Caco-2 (cell line): ENCODE results near the gene LDB2. TPM values are rescaled to one million over a fixed set of nuclear protein-coding genes. Genes with fewer than 3 reads are reported as not detected.

Experiments used
- BruUV-seq: library from RNA; stranded (reverse); fragments of 400-500 nt; replicated peaks from 2 replicates; lab custom pipeline; 2021; lab: Mats Ljungman, UMichigan
- CTCF ChIA-PET: fragments of 300-600 bp; sonication (Branson Sonifier 250); formaldehyde crosslinking; loops from one replicate; lab custom pipeline; 2022; ENCODE audit warnings: antibody characterized with exemption; lab: Charles Lee
- POLR2A ChIA-PET: fragments of 300-600 bp; sonication (Branson Sonifier 250); formaldehyde crosslinking; loops from one replicate; lab custom pipeline; 2022; ENCODE audit warnings: antibody characterized with exemption; lab: Charles Lee
- DNase-seq, 2 experiments: peaks; one replicate each; pipeline versions ENCODE4 v3.0.0 to v3.0.0-alpha.2; 2020 to 2022
- H3K27me3 ChIP-seq: replicated peaks from 2 replicates; pipeline ENCODE4 v1.6.0; 2011; ENCODE audit warnings: low read length; ENCODE audit not compliant: control insufficient read depth, insufficient read depth
- H3K36me3 ChIP-seq: 2 replicates; pipeline ENCODE4 v1.5.1; 2011; ENCODE audit warnings: low read length; ENCODE audit not compliant: control insufficient read depth, insufficient read depth
- H3K4me1 ChIP-seq: fragments of 250-450 bp; sonication (Bioruptor Pico); 2 replicates; pipeline ENCODE4 v1.5.1; 2020; ENCODE audit warnings: mild to moderate bottlenecking
- H3K4me3 ChIP-seq: 2 replicates; pipeline ENCODE4 v1.5.1; 2011; ENCODE audit warnings: low read depth, mild to moderate bottlenecking, control low read depth, low read length
- H3K9me3 ChIP-seq: fragments of 250-450 bp; sonication (Bioruptor Pico); 2 replicates; pipeline ENCODE4 v1.5.1; 2020; ENCODE audit warnings: mild to moderate bottlenecking, moderate library complexity
- H3K27ac Mint-ChIP-seq: one replicate; pipeline ENCODE4 v1.8.0; 2022; ENCODE audit warnings: mixed read lengths; ENCODE audit not compliant: unreplicated experiment
- H3K27me3 Mint-ChIP-seq: one replicate; pipeline ENCODE4 v1.8.0; 2022; ENCODE audit warnings: mixed read lengths; ENCODE audit not compliant: insufficient read depth, unreplicated experiment
- H3K36me3 Mint-ChIP-seq: one replicate; pipeline ENCODE4 v1.8.0; 2022; ENCODE audit warnings: mild to moderate bottlenecking, mixed read lengths; ENCODE audit not compliant: insufficient read depth, unreplicated experiment
- H3K4me1 Mint-ChIP-seq: one replicate; pipeline ENCODE4 v1.8.0; 2022; ENCODE audit warnings: low read depth, mixed read lengths; ENCODE audit not compliant: unreplicated experiment
- H3K4me3 Mint-ChIP-seq: one replicate; pipeline ENCODE4 v1.8.0; 2022; ENCODE audit warnings: mild to moderate bottlenecking, moderate library complexity, mixed read lengths; ENCODE audit not compliant: unreplicated experiment
- H3K9me3 Mint-ChIP-seq: one replicate; pipeline ENCODE4 v1.8.0; 2022; ENCODE audit warnings: mixed read lengths; ENCODE audit not compliant: unreplicated experiment
- intact Hi-C: fragments of 100-400 bp; cut with micrococcal nuclease; formaldehyde crosslinking; loops from one replicate; pipeline ENCODE4 v1.10.0; 2022; ENCODE audit not compliant: unreplicated experiment
- total RNA-seq: library from RNA; stranded (reverse); gene quantifications from 2 replicates; pipeline ENCODE4 v1.2.3, GENCODE V29; 2022
- TF ChIP-seq, protein P1 (sequence below), 2 experiments: fragments of 200-600 bp in 1 of 2; IDR thresholded peaks; 1 replicate in 1 of 2; 2 replicates in 1 of 2; pipeline versions ENCODE4 v1.5.1 to v1.8.0; 2011 to 2022; ENCODE audit warnings: antibody characterized with exemption in 1 of 2, control low read depth in 1 of 2, inconsistent platforms in 1 of 2, low read depth in 1 of 2, low read length in 1 of 2, mild to moderate bottlenecking in 1 of 2, moderate library complexity in 1 of 2; ENCODE audit not compliant: insufficient read depth in 1 of 2, severe bottlenecking in 1 of 2, unreplicated experiment in 1 of 2

The LDB2 gene
- total RNA-seq, 1 experiment from 2014 or later, result not detected

DNA sequence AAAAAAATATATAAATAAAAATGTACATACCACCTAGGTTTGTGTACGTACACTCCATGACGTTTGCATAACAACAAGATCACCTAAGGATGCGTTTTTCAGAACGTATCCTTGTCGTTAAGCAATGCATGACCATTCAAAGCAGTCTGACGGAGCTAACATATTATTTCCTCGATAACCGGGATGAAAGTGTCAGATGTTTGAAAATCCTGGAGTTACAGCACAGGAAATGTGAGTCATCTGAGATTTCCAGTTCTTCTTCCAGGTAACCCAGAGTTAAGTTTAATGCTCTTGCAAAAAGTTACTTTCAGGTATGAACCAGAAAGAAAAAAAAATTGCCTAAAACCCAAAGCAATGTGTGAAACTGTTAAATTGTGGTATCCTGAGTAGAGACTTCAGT, 107.9 kb downstream of the LDB2 start:
- Mint-ChIP-seq H3K4me1 (peaks cover 5% of the 10 kb centered on the region), H3K36me3 (no peaks in the 10 kb centered on the region), H3K4me3 (no peak overlapping the region), H3K27me3 (peaks cover 9% of the 10 kb centered on the region), H3K27ac (no peak overlapping the region), H3K9me3 (no peaks in the 10 kb centered on the region)
- H3K9me3 ChIP-seq, result no peaks in the 10 kb centered on the region
- no TSS peak for BruUV-seq
- no peak overlapping the region for H3K4me3 ChIP-seq
- no peaks in the 10 kb centered on the region for H3K36me3 ChIP-seq
- ChIA-PET CTCF (no interaction called here), POLR2A (no interaction called here)
- no peak for DNase-seq
- TF ChIP-seq, protein P1, sequence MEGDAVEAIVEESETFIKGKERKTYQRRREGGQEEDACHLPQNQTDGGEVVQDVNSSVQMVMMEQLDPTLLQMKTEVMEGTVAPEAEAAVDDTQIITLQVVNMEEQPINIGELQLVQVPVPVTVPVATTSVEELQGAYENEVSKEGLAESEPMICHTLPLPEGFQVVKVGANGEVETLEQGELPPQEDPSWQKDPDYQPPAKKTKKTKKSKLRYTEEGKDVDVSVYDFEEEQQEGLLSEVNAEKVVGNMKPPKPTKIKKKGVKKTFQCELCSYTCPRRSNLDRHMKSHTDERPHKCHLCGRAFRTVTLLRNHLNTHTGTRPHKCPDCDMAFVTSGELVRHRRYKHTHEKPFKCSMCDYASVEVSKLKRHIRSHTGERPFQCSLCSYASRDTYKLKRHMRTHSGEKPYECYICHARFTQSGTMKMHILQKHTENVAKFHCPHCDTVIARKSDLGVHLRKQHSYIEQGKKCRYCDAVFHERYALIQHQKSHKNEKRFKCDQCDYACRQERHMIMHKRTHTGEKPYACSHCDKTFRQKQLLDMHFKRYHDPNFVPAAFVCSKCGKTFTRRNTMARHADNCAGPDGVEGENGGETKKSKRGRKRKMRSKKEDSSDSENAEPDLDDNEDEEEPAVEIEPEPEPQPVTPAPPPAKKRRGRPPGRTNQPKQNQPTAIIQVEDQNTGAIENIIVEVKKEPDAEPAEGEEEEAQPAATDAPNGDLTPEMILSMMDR (IDR thresholded peaks at IDR 0.05; ENCODE audit: insufficient read depth in 1 of 2, low read depth in 1 of 2, low read length in 1 of 2, severe bottlenecking in 1 of 2, unreplicated experiment in 1 of 2), result no peak
- no peaks in the 10 kb centered on the region for H3K27me3 ChIP-seq
- H3K4me1 ChIP-seq, result no peaks in the 10 kb centered on the region
- intact Hi-C loops, result no loop called here

DNA sequence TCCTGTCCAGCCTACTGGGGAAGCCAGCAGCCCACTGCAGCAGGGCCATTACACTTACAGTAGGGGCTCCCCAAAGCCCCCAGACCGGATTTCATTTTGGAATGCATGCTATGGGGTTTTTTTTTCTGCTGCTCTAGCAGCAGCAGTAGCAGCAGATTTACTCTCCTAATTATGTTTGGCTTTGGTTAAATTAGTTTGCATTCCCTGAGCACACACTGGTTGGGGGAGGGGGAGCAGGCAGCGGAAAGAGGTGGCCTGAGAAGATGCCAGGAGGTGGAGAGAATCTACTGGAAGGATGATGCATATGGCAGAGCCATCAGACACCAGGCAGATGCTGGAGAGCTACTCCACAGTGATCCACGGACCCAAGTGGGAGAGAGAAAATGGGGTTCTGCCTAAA, 109.6 kb downstream of the LDB2 start:
- H3K4me1 Mint-ChIP-seq, result peaks cover 5% of the 10 kb centered on the region

DNA sequence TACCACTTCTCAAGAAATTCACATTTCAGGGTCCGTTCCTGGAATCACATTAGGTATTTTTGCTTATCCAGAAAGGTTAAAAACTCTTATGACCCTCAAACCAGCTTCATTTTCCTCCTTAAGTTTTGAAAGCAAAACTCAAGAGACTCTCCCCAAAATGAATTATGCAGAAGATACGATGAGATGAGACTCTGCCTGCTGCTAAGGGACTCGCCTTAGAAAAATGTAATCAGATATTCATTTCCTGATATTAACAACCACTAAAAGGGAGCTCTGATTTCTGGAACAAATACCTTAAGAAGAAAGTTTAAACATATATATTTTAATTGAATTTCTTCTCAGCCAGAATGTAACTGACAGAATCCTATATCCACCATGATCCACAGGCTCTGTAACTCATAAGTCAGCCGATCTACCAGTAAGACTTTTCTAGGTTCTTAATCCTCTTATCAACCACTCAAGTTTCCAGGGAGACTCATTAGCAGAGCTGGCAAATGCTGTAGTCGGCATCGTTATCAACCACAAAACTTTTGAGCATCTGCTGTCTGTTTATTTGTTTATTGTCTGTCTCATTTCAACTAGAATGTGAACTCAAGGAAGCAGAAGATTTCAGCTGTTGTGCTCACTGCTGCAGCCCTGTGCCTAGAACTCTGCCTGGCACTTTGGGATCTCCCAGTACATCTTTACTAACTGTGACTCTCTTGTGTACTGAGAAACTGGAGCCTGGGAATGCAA, 112.5 kb downstream of the LDB2 start:
- intact Hi-C loops, result no loop called here
- H3K27ac Mint-ChIP-seq, result no peak overlapping the region
- POLR2A ChIA-PET, result no interaction called here
- peaks cover 8% of the 10 kb centered on the region for H3K27me3 Mint-ChIP-seq
- H3K4me3 Mint-ChIP-seq, result no peak overlapping the region
- TF ChIP-seq, protein P1 (IDR thresholded peaks at IDR 0.05; ENCODE audit: insufficient read depth in 1 of 2, low read depth in 1 of 2, low read length in 1 of 2, severe bottlenecking in 1 of 2, unreplicated experiment in 1 of 2), result no peak
- no peak for DNase-seq
- H3K9me3 Mint-ChIP-seq, result no peaks in the 10 kb centered on the region
- no peak overlapping the region for H3K4me3 ChIP-seq
- peaks cover 5% of the 10 kb centered on the region for H3K4me1 Mint-ChIP-seq
- CTCF ChIA-PET, result no interaction called here
- no peaks in the 10 kb centered on the region for H3K27me3 ChIP-seq
- H3K36me3 ChIP-seq, result no peaks in the 10 kb centered on the region
- H3K4me1 ChIP-seq, result no peaks in the 10 kb centered on the region
- no peaks in the 10 kb centered on the region for H3K36me3 Mint-ChIP-seq
- H3K9me3 ChIP-seq, result no peaks in the 10 kb centered on the region
- no TSS peak for BruUV-seq

More for the DNA sequence above, 109.6 kb downstream of the LDB2 start:
- Histone ChIP-seq H3K9me3 (no peaks in the 10 kb centered on the region), H3K4me3 (no peak overlapping the region), H3K36me3 (no peaks in the 10 kb centered on the region), H3K27me3 (no peaks in the 10 kb centered on the region), H3K4me1 (no peaks in the 10 kb centered on the region)
- Mint-ChIP-seq H3K9me3 (no peaks in the 10 kb centered on the region), H3K27me3 (peaks cover 5% of the 10 kb centered on the region), H3K4me3 (no peak overlapping the region), H3K27ac (no peak overlapping the region), H3K36me3 (no peaks in the 10 kb centered on the region)
- BruUV-seq, result no TSS peak
- ChIA-PET POLR2A (no interaction called here), CTCF (no interaction called here)
- DNase-seq, result no peak
- intact Hi-C loops, result no loop called here
- TF ChIP-seq, protein P1 (IDR thresholded peaks at IDR 0.05; ENCODE audit: insufficient read depth in 1 of 2, low read depth in 1 of 2, low read length in 1 of 2, severe bottlenecking in 1 of 2, unreplicated experiment in 1 of 2), result no peak
